Epithelial cell of prostate (primary cell): ENCODE results near the gene APBB1IP.
"Not testable (repeated sequence)": the region's sequence is repeated elsewhere in the genome, so short reads cannot be mapped to it uniquely, and the experiment has no call there.

ENCODE experiments used
- DNase-seq: peaks from one replicate; pipeline ENCODE4 v3.0.0-alpha.2; 2011; ENCODE audit warnings: low read depth, low spot score
- H3K27ac ChIP-seq: fragments of 450-650 bp; 2 replicates; pipeline ENCODE4 v1.5.1; 2017; ENCODE audit warnings: mild to moderate bottlenecking

Gene APBB1IP

DNA sequence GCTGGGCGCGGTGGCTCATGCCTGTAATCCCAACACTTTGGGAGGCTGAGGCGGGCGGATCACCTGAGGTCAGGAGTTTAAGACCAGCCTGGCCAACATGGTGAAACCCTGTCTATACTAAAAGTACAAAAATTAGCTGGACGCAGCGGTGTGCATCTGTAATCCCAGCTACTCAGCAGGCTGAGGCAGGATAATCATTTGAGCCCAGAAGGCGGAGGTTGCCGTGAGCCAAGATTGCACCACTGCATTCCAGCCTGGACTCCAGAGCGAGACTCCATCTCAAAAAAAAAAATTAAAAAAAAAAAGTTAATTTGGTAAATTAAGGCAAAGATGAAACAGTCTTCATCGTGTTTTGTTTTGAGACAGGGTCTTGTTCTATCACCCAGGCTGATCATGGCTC is 66.3 kb downstream of the APBB1IP start:
- H3K27ac ChIP-seq, DNase-seq: not testable (repeated sequence)

DNA sequence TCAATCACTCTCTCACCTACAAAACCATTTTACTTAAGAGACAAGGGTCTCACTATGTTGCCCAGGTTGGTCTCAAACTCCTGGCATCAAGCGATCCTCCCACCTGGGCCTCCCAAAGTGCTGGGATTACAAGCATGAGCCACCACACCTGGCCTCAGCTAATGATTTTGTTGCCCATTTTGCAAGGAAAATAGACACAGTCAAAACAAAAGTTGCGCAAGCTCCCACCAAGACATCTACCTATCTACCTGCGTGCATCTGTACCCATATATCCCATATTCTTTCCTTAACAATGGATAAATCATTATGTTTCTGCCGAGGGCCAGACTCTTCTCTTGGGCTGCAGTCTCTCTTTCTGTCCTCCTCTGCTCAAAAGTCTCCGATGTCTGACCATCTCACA is 67.3 kb downstream of the APBB1IP start:
- DNase-seq, result no peak
- H3K27ac ChIP-seq, result no peak overlapping the region

DNA sequence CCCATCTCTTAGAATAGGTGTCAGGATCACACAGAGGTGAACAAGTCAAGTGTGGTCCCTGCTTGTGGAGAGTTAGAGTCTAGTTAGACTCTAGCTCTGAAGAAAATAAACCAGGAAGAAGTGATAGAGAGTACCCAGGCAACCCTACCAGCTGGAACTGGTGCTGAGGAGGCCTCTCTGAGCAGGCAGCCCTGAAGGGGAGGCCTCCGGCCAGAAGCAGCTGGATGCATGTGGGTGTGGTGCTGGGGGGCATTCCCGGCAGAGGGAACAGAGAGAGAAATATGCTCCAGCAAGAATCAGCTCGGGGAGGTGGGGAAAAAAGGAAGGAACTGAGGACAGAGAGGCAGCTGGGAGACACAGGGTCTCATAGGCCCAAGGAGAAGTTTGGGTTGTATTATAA is 68.6 kb downstream of the APBB1IP start:
- H3K27ac ChIP-seq, result no peak overlapping the region
- no peak for DNase-seq

DNA sequence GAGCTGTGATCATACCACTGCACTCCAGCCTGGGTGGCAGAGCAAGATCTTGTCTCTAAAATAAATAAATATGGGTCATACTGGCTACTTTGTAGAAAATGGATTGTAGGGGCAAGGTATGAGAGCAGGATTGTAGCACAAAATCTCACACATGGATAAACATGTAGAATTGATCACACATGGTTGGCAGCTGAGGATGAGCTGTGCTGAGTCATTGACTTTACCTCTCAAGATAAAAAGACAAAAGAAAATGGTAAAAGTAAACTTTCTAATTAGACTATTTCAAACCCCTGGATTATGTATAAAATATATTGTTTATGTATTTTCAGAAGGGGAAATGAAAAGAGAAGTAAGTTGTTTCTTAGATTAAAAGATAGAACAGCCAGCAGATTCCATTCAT is 69.3 kb downstream of the APBB1IP start:
- no peak for DNase-seq
- no peak overlapping the region for H3K27ac ChIP-seq

DNA sequence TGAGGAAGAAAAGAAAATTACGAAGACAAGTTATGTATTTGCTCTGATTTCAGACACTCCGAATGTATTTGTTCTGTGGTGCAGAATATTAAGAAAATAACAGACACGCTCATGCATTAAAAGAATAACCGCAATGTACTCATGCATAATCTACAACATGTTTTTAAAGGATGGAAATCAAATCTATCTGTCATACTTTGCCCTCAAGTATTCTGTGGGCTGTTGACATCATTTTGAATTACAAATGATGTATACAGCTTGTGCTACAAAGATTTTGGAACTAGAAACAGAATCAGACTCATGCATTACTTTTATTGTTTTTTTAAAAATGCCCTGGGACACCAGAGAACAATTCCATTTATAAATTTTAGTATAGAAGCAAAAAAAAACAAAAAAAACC is 69.9 kb downstream of the APBB1IP start:
- no peak for DNase-seq
- no peak overlapping the region for H3K27ac ChIP-seq

DNA sequence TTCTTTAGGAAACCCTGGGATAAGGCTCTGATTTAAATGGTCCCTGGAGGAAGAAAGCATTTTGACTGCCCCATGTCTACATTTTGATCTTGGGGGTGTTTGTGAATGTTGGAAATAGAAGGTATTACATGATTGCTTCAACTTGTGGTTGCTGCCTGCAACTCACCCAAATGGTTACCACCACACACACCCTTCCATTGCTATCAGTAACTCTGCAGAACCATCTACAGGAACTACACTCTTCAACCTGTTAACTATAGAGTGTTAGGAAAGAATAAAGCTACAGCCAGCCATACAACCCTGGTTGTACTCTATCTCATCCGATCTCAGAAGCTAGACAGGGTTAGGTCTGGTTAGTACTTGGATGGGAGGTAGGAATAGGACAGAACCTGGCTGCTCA is 71.2 kb downstream of the APBB1IP start:
- no peak overlapping the region for H3K27ac ChIP-seq
- DNase-seq, result no peak

DNA sequence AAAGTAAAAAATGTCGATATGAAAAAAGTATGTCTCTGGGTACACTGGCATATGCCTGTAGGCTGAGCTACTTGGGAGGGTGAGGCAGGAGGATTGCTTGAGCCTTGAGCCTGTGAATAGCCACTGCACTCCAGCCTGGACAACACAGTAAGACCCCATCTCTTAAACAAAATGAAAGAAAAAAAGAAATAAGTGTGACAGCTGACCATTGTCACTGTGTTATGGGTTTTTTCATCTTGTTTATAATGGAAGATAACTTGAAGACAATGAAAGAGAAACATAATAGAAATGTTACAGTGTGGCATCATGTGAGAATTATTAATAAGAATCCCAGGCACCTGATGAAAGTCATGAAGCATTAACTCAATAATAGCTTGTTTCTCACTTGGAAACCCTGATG is 75.0 kb downstream of the APBB1IP start:
- no peak overlapping the region for H3K27ac ChIP-seq
- no peak for DNase-seq

DNA sequence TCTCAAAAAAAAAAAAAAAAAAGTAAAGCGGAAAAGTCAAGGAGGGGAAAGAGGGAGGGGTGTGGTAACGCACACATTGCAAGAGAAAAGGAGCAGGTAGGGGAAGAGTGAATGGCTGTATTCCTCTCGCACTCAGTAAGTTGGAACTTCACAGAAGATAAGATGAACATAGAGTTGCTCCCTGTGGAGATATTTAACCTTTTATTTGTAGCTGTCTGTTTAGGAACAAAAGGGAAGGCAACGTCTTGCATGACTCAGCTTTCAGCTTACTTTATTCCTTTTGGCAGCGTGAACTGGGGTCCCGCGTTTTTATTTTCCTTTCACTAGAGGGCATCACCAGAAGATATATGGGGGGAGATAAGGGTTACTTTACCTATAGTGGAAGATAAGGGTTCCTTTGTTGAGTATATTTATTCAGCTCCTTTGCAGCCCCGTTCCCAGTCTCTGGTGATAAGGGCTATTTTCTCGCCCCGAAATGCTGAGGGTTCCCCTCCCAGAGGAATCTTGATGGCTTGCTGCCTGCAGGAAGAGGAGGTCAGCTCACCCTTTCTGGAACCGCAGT is 78.5 kb downstream of the APBB1IP start:
- H3K27ac ChIP-seq, result no peak overlapping the region
- no peak for DNase-seq

DNA sequence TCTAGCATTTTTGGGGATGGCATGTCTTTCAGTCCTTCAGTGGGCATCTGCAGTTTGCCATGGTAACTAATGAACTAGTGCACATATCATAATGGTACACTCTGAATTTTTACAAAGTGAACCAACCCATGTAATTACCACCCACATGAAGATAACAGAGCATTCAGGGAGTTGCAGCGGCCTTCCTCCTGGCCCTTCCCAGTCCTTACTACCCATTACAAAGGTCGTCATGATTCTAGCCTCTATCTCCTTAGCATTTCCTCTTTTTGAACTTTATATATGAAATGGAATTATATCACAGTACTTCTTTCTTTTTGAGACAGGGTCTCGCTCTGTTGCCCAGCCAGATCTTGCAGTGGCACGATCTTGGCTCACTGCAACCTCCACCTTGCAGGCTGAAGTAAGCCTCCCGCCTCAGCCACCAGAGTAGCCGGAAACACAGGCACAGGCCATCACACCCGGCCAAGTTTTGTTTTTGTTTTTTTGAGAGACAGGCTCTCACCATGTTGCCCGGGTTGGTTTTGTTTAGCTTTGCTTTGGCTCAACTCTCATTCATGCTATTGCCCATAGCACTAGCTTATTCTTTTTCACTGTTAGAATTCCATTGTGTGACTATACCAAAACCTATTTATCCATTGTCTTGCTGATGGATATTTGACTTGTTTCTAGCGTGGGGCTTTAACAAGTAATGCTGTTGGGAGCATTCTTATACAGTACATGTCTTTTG is 79.2 kb downstream of the APBB1IP start:
- H3K27ac ChIP-seq, result no peak overlapping the region
- DNase-seq, result no peak

DNA sequence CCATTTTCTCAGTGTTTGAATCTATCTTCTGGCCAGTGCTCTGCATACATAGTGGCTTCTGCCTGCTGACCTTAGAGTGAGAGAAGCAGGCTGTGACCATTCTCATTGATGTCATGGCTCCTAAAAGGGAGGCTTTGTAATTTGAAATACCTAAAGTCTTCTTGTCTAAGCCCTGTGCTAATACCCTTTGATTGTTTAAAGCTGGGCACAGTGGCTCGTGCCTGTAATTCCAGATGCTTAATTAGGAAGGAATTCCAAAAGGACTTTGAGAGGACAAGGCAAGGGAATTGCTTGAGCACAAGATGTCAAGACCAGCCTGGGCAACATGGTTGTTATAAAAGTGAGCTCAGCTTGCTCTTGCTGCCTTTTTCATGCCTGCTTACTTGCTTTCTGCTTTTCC is 81.7 kb downstream of the APBB1IP start:
- DNase-seq, result no peak
- no peak overlapping the region for H3K27ac ChIP-seq

DNA sequence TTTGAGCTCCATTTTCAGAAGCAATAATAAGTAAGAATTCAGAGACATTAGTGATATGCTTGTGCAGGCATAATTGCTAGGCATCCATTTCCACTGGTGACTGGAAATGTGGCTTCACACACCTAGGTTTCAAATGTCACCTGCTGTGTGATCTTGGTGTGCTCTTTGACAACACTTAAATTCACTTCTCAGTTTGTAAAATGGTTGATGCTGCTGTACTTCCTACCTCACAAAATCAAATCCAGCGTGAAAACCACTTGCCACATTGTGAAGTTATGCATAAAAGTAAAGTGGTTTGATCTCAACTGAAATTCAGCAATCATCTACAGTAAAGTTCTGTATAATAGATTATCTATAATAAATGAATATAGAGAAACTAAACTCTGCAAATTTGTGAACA is 82.4 kb downstream of the APBB1IP start:
- no peak for DNase-seq
- no peak overlapping the region for H3K27ac ChIP-seq

DNA sequence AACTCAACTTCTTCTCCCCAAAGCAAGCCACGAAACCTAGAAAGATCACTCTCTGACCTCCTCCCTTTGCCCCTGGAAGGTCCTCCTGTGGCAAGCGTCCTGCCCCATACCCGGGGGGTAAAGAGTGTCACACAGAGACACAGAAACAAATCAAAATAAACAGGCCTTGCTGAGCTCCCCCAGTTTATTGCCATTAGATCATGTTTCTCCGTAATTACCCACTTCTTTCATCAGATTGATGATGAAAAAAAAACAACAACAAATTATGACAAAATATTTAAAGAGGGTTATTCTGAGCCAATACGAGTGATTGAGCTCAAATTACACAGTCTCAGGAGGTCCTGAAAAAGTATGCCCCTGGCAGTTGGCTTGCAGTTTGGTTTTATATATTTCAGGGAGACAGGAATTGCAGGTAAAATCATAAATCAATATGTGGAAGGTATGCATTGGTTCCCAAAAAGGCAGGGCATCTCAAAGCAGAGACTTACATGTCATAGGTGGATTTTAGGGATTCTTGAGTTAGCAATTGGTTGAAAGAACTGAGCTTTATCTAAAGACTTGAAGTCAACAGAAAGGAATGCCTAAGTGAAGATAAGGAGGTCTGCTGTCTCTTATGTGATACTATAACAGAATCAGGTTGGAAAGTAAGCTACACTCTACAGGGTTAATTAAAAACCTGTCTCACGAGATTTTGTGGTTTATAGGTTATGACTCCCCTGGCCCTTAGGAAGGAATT is 86.2 kb downstream of the APBB1IP start:
- no peak overlapping the region for H3K27ac ChIP-seq
- DNase-seq, result no peak

DNA sequence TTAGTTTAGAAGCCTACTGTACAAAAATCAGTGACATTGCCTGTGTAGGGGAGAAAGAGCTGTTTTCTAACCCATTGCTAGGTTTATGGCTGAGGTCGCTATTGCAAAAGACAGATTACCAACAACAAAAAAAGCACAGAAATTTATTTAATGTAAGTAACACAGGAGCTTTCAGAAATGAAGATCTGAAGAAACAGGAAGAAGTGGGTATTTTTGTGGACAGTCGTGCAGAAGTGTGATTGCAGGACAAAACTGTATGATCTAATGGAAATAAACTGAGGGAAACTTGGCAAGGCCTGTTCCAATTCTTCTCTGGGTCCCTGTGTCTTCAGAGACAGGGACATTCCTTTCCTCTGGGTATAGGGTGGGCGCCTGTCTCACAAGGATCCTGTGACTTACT is 87.4 kb downstream of the APBB1IP start:
- no peak overlapping the region for H3K27ac ChIP-seq
- no peak for DNase-seq

DNA sequence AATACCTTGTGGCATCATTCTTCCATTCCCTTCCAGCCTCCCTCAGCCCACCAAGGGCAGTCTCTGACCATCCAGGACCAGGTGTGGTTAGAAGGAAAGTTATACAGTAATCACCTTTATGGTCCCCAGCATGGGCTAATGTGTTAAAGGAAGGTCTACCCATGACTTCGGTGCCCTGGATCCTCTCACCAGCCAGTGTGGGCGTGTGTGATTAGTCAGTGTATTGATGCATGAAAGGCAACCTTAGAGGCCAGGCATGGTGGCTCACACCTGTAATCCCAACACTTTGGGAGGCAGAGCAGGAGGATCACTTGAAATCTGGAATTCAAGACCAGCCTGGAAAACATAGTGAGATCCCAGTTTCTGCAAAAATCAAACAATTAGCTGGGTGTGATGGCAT is 88.9 kb downstream of the APBB1IP start:
- DNase-seq, result no peak
- no peak overlapping the region for H3K27ac ChIP-seq

DNA sequence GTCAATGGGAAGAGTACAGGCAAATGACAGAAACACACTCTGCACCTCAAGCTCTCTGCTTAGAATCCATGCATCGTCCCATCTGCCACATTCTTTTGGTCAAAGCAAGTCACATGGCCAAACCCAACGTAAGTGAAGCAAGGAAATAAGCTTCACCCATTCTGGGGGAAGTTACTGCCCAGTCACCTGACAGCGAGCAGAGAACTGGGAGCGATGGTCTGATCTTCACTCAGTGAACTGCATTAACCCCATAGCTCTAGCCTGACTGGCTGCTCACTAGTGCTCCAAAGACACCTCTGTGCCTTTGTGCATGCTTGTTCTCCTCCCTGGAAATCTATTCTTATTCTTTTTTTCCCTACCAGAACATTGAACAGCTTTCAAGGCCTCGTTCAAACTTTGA is 89.9 kb downstream of the APBB1IP start:
- no peak overlapping the region for H3K27ac ChIP-seq
- no peak for DNase-seq

DNA sequence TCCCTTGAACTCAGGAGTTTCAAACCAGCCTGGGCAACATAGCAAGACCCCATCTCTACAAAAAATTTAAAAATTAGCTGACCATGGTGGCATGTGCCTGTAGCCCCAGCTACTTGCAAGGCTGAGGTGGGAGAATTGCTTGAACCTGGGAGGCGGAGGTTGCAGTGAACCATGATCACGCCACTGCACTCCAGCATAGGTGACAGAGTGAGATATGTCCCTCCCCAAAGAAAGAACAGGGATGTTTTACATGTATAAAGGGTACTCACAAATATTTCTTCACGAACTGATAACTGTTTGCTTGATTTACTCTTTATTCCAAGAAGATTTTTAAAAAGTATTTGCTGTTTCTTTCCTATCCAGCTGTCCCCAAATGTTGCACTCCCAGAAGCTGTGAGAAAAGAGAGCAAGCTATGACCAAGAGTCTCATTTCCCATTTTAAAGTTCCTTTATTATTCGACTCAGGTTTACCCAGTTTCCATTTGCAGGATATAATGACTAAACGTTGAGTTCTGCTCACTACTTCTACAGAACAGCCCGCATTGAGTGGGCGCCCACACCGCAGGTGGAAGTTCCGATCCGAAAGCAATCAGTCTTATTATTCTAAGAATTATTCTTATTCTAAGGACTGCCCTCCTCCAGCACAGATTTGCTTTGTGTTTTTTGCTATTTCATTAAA is 90.7 kb downstream of the APBB1IP start:
- H3K27ac ChIP-seq, result no peak overlapping the region
- no peak for DNase-seq

DNA sequence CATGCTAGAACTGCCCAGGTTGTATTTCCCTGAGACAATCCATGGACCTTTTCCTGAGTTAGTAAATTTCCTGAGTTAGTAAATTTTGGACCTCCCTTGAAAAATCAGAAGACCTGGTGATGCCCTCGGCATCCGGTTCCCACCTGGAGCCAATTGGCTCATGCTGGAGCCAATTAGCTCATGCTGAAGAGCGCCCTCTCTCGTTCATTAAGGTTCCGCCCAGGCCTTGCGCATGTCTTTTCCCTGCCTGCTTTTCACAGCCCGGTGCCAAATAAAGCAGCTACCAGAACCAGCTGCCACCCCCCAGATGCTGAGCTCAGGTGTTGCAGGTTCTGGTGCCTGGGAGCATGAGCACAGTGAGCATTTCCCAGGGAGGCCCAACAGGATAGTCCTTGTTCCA is 96.2 kb downstream of the APBB1IP start:
- no peak for DNase-seq
- no peak overlapping the region for H3K27ac ChIP-seq

DNA sequence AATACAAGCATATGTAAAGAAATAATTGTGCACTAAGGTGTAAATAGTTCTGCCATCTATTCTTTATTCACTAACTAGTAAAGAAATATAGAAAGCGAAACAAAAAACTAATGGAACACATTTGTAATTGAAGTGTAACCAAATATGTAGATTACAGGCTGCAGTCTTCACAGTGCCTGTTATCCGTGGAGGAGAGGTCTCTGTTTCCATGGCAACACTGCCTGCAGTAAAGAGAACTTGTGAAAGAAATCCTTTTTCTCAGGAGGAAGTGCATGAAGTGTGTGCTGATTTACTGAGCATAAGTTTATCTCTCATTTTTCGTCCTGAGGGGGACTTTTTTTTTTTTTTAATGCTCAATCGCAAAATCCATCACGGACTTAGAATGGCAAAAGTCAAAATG is 102.5 kb downstream of the APBB1IP start:
- H3K27ac ChIP-seq, result no peak overlapping the region
- no peak for DNase-seq

DNA sequence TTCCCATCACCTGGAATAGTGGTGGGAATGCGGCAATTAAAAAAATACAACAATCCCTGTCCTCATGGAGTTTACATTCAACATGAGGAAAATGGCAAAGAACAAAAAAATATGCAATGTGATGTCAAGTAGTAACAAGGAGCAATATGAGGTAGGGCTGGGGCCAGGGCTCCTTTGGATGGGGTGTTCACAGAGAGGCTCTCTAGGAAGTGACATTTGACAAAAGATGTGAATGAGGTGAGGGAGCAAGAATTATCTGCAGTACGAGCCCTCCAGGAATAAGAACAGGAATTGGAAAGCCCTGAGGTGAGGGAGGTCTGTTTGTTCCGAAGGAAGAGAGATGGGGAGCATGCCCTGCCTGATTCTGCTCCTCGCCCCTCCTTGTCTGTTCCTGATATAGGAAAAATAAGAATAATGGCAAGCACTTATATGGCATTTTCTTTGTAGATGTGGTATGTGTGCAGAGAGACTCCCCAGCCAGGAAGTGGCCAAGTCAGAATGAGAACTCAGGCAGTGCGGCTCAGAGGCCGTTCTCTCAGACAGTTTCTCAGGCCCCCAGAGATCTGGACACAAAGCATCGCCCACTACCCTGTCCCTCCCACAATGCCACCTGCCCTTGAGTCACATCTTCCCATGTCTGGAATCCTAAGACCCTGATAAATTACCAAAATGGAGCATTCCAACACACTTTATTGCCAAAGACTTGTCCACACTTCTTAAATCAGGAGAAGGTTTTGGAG is 105.6 kb downstream of the APBB1IP start:
- no peak overlapping the region for H3K27ac ChIP-seq
- DNase-seq, result no peak

DNA sequence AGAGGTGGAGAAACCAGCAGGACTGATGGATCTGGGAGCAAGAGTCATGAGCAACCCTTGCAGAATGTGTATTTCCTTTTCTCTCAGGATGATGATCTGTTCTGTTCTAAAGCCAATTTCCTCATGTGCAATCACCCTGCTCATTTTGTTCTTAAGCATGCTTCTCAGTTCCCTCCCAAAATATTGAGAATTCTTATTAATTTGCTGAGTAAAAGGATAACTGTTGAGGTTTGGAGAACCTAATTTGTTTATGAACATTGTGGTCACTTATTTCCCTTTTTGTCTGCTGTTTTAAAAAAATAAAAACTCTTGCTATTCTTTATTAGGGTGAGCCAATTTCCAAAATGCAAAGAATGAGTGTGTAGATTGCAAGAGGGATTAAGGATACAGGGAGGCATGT is 106.8 kb downstream of the APBB1IP start:
- H3K27ac ChIP-seq, result no peak overlapping the region
- DNase-seq, result no peak
